Smooth muscle cell (in vitro differentiated cells): ENCODE results near the gene CHRNA3. TPM values are rescaled to one million over a fixed set of nuclear protein-coding genes. Genes with fewer than 3 reads are reported as not detected.

Experiments
- DNase-seq: peaks from one replicate; lab custom pipeline; 2025; ENCODE audit not compliant: unreplicated experiment; lab: John Stamatoyannopoulos, UW
- H2AFZ ChIP-seq: fragments of 200-600 bp; sonication (generic); 2 replicates; pipeline ENCODE4 v1.6.0; 2016; ENCODE audit warnings: antibody characterized with exemption, low read depth, mild to moderate bottlenecking
- H3F3A ChIP-seq: fragments of 200-600 bp; sonication (generic); 2 replicates; pipeline ENCODE4 v1.6.0; 2017; ENCODE audit warnings: antibody characterized with exemption, low read depth
- H3K27ac ChIP-seq: fragments of 200-600 bp; sonication (generic); 2 replicates; pipeline ENCODE4 v1.5.1; 2016; ENCODE audit warnings: low read depth, mild to moderate bottlenecking
- H3K27me3 ChIP-seq: fragments of 200-600 bp; sonication (generic); 2 replicates; pipeline ENCODE4 v1.6.1; 2016; ENCODE audit warnings: low read depth, mild to moderate bottlenecking
- H3K36me3 ChIP-seq: fragments of 200-600 bp; sonication (generic); 2 replicates; pipeline ENCODE4 v1.5.1; 2016; ENCODE audit warnings: low read depth
- H3K4me1 ChIP-seq: fragments of 200-600 bp; sonication (generic); 2 replicates; pipeline ENCODE4 v1.5.1; 2016; ENCODE audit warnings: low read depth
- H3K4me2 ChIP-seq: fragments of 200-600 bp; sonication (generic); 2 replicates; pipeline ENCODE4 v1.6.0; 2016; ENCODE audit warnings: mild to moderate bottlenecking
- H3K4me3 ChIP-seq: fragments of 200-600 bp; sonication (generic); 2 replicates; pipeline ENCODE4 v1.5.1; 2016; ENCODE audit warnings: mild to moderate bottlenecking
- H3K79me2 ChIP-seq: fragments of 200-600 bp; sonication (generic); 2 replicates; pipeline ENCODE4 v1.6.0; 2016; ENCODE audit warnings: low read depth, mild to moderate bottlenecking
- H3K9ac ChIP-seq: fragments of 200-600 bp; sonication (generic); 2 replicates; pipeline ENCODE4 v1.6.0; 2016; ENCODE audit warnings: low read depth
- H3K9me3 ChIP-seq: fragments of 200-600 bp; sonication (generic); replicated peaks from 2 replicates; pipeline ENCODE4 v1.5.1; 2016; ENCODE audit warnings: low read depth
- H4K20me1 ChIP-seq: fragments of 200-600 bp; sonication (generic); 2 replicates; pipeline ENCODE4 v1.6.0; 2016; ENCODE audit warnings: low read depth
- WGBS: methylation state at CpG from one replicate; pipeline ENCODE4 v1.1.7; 2016; ENCODE audit warnings: low lambda C conversion rate; 5-methylcytosine and 5-hydroxymethylcytosine counted together
- polyA plus RNA-seq: library from polyadenylated mRNA; unstranded; fragments of >200 nt; fragmentation: Nextera tagmentation; extraction: Ambion mirVana; gene quantifications from 2 replicates; pipeline ENCODE4 v1.2.1, GENCODE V29; 2016
- total RNA-seq: library from RNA; depleted of rRNA; stranded (reverse); fragments of >200 nt; gene quantifications from 2 replicates; pipeline ENCODE4 v1.2.3, GENCODE V29; 2014
- TF ChIP-seq, protein P1 (sequence below): fragments of 200-600 bp; sonication (generic); IDR thresholded peaks from 2 replicates; pipeline ENCODE4 v1.5.1; 2017; ENCODE audit warnings: borderline replicate concordance, mild to moderate bottlenecking, antibody characterized with exemption; ENCODE audit not compliant: insufficient read depth, poor library complexity, severe bottlenecking

Gene CHRNA3
- total and polyA plus RNA-seq, 2 experiments from 2014 or later = 0.31 TPM; not detected in 1

DNA sequence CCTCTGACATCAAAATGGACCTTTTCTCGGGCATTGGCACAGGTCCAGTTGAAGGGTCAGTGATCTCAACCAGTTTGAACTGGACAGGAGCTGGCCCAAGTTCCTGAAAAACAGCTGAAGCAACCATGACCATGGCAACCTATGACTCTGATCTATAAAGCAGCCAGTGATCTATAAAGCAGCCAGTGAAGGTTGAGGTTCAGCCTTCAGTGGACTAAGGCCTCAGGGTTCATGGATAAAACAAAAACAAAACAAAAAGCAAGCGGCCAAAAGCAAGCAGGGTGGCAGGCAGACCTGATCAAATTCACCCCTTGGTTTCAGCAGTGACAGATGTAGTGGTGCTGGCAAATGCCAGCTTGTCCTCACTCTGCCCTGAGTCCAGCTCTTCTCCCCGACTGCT, 30.2 kb upstream of the CHRNA3 start:
- no peaks in the 10 kb centered on the region for H3K36me3 ChIP-seq
- H3K4me1 ChIP-seq = no peaks in the 10 kb centered on the region
- H3K27me3 ChIP-seq = peaks cover 3% of the 10 kb centered on the region
- no peak overlapping the region for H3K9ac ChIP-seq
- no peak overlapping the region for H2AFZ ChIP-seq
- H3K4me3 ChIP-seq = no peak overlapping the region
- no peaks in the 10 kb centered on the region for H3K79me2 ChIP-seq
- TF ChIP-seq, protein P1, sequence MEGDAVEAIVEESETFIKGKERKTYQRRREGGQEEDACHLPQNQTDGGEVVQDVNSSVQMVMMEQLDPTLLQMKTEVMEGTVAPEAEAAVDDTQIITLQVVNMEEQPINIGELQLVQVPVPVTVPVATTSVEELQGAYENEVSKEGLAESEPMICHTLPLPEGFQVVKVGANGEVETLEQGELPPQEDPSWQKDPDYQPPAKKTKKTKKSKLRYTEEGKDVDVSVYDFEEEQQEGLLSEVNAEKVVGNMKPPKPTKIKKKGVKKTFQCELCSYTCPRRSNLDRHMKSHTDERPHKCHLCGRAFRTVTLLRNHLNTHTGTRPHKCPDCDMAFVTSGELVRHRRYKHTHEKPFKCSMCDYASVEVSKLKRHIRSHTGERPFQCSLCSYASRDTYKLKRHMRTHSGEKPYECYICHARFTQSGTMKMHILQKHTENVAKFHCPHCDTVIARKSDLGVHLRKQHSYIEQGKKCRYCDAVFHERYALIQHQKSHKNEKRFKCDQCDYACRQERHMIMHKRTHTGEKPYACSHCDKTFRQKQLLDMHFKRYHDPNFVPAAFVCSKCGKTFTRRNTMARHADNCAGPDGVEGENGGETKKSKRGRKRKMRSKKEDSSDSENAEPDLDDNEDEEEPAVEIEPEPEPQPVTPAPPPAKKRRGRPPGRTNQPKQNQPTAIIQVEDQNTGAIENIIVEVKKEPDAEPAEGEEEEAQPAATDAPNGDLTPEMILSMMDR = no peak
- H3K9me3 ChIP-seq = no peaks in the 10 kb centered on the region
- H3K4me2 ChIP-seq = no peak overlapping the region
- H3K27ac ChIP-seq = no peak overlapping the region
- DNase-seq = no peak
- H4K20me1 ChIP-seq = no peaks in the 10 kb centered on the region
- no peaks in the 10 kb centered on the region for H3F3A ChIP-seq
- 86% methylated on average over 3 of the region's 3 CpGs for WGBS

DNA sequence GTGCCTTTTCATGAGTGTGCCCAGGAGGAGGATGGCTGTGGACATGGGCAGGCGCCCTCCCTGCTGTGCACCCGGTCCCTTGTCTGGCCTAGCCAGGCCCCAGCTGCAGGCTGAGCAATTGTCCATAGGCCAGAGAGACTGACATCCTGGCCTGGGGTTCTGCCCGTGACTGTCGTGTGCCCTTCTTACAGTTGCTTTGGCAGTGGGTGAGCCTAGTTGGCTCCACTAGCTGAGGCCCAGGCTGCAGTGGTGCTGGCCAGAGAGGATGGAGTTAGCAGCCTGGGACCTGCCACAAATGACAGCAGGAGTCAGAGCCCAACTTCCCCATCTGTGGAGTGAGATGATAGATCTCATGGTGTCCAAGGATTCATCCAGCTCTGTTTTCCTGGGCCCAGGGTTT, 29.2 kb upstream of the CHRNA3 start:
- TF ChIP-seq, protein P1 = no peak
- no peak for DNase-seq
- Histone ChIP-seq H3K9ac (no peak overlapping the region), H4K20me1 (no peaks in the 10 kb centered on the region), H3K27me3 (peaks cover 3% of the 10 kb centered on the region), H3K27ac (no peak overlapping the region), H2AFZ (no peak overlapping the region), H3F3A (no peaks in the 10 kb centered on the region), H3K4me1 (no peaks in the 10 kb centered on the region), H3K79me2 (no peaks in the 10 kb centered on the region), H3K36me3 (no peaks in the 10 kb centered on the region), H3K4me2 (no peak overlapping the region), H3K4me3 (no peak overlapping the region), H3K9me3 (no peaks in the 10 kb centered on the region)
- WGBS = 90% methylated on average over 4 of the region's 4 CpGs

DNA sequence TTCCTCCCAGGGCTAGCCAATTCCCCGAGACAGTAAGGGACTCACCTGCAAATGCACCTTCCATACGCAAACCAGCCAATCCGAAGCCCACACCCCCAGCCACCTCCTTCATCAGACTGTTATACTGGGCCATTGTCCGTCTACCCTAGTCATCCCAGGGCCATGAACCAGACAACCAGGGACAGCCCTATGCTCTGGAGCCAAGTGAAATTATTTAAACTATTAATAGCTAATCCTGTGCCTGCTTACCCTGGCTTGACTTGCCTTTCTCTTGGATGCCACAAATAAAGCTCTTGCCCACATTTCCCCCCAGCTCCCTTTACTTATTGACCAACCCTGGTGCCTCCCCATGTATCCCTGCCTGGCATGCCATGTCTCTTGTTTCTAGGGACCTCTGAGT, 24.2 kb upstream of the CHRNA3 start:
- DNase-seq = no peak
- no peaks in the 10 kb centered on the region for H4K20me1 ChIP-seq
- no peaks in the 10 kb centered on the region for H3K36me3 ChIP-seq
- H3K9me3 ChIP-seq = no peaks in the 10 kb centered on the region
- no peak overlapping the region for H3K9ac ChIP-seq
- 94% methylated on average over 4 of the region's 4 CpGs for WGBS
- no peaks in the 10 kb centered on the region for H3K79me2 ChIP-seq
- no peaks in the 10 kb centered on the region for H3K4me1 ChIP-seq
- H3K4me2 ChIP-seq = no peak overlapping the region
- H3K4me3 ChIP-seq = no peak overlapping the region
- no peak overlapping the region for H2AFZ ChIP-seq
- TF ChIP-seq, protein P1 = no peak
- H3K27me3 ChIP-seq = peaks cover 25% of the 10 kb centered on the region
- no peaks in the 10 kb centered on the region for H3F3A ChIP-seq
- H3K27ac ChIP-seq = no peak overlapping the region

DNA sequence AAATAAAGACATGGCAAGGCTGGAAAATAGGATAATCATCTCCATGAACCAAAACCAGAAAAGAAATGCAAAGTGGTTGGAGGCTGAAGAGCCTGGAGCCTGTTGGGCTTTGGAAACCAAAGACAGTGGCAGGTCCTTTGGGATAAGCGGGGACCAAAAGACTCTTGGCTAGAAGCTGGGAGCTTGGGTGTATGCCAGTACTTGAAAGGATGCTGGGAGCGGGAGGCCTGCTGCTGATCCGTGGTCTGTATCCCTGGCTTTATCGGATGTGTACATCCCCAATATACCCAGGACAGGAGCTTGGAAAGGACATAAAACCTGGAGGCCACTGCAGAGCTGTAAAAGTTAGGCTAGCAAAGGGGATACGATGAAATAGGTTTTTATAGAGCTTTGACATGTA, 21.5 kb upstream of the CHRNA3 start:
- no peak overlapping the region for H2AFZ ChIP-seq
- no peaks in the 10 kb centered on the region for H4K20me1 ChIP-seq
- no peaks in the 10 kb centered on the region for H3K9me3 ChIP-seq
- H3K36me3 ChIP-seq = no peaks in the 10 kb centered on the region
- H3K4me3 ChIP-seq = no peak overlapping the region
- no peak overlapping the region for H3K4me2 ChIP-seq
- WGBS = 92% methylated on average over 5 of the region's 5 CpGs
- no peak overlapping the region for H3K9ac ChIP-seq
- no peaks in the 10 kb centered on the region for H3K79me2 ChIP-seq
- H3F3A ChIP-seq = no peaks in the 10 kb centered on the region
- H3K4me1 ChIP-seq = no peaks in the 10 kb centered on the region
- DNase-seq = no peak
- TF ChIP-seq, protein P1 = no peak
- H3K27me3 ChIP-seq = peaks cover 26% of the 10 kb centered on the region
- H3K27ac ChIP-seq = no peak overlapping the region
